ENCODE results near the gene CLTCL1.

DNA sequence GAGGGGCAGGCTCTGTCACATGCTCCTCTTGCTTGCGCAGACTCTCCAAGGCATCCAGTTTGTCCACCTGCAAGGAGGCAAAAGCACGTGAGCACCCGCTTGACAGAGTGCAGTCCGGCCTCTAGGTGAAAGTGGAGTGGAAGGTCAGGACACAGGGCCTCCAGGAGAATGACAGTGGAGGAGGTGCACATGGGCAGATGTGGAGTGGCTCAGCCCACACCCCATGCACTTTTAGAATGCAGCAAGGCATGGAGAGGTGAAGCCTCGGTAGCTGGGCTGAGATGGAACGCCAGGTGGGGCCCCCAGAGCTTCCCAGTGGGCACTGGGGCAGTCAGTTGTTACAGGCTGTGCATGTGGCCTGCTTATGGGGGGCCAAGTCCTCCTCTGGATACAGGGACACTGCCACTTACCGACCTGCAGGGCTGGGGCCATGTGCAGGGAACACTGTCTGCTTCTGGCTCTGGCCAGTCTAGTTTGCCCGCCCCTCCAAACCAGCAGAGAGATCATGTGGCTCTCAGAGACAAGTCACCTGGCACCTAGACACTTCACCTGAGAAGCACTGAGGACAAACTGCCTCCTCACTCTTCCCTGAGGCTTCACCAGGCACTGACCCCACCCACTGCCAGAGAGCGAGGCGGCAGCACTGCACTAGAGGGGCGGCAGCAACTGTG is 110.6 kb downstream of the CLTCL1 start:
- TF ChIP-seq POLR2AphosphoS5 (IDR thresholded peaks at IDR 0.05; ENCODE audit: low read depth, low read length) (no peak), POLR2A (IDR thresholded peaks at IDR 0.05; ENCODE audit: low read depth, low read length) (no peak), TAF1 (IDR thresholded peaks at IDR 0.05; ENCODE audit: borderline replicate concordance, low read depth, low read length) (no peak)

Measured in GM12892 (cell line).